Stimulated activated CD4-positive, alpha-beta T cell treated with anti-CD3 and anti-CD28 coated beads, Interleukin-2, amount 100 ng/mL, for 24 hours (primary cell): ENCODE data around the gene ACOT11.
"Not testable (repeated sequence)": the region's sequence is repeated elsewhere in the genome, so short reads cannot be mapped to it uniquely, and the experiment has no call there.

Experiments
- DNase-seq, 2 donors: peaks; one replicate each; pipeline ENCODE4 v3.0.0-alpha.2; 2020

Gene ACOT11

GRCh38 chr1:54611621-54612020, 63.6 kb downstream of the ACOT11 start:
- no peak for DNase-seq

GRCh38 chr1:54614024-54614423, 66.0 kb downstream of the ACOT11 start:
- no peak for DNase-seq

GRCh38 chr1:54614563-54614962, 66.5 kb downstream of the ACOT11 start:
- DNase-seq: no peak

- no peak for DNase-seq
Observed at GRCh38 chr1:54615531-54616279, 67.7 kb downstream of the ACOT11 start.

GRCh38 chr1:54619749-54620148, 71.7 kb downstream of the ACOT11 start:
- DNase-seq: no peak

- DNase-seq: no peak
Observed at GRCh38 chr1:54623216-54624007, 75.4 kb downstream of the ACOT11 start, which contains the start of gene FAM151A. Gene FAM151A (minus strand): TSS chr1:54623525. CDS start chr1:54623395, 130 bp downstream.

GRCh38 chr1:54624466-54625464, 76.7 kb downstream of the ACOT11 start:
- DNase-seq: no peak

GRCh38 chr1:54627196-54627595, 79.2 kb downstream of the ACOT11 start:
- no peak for DNase-seq

DNA sequence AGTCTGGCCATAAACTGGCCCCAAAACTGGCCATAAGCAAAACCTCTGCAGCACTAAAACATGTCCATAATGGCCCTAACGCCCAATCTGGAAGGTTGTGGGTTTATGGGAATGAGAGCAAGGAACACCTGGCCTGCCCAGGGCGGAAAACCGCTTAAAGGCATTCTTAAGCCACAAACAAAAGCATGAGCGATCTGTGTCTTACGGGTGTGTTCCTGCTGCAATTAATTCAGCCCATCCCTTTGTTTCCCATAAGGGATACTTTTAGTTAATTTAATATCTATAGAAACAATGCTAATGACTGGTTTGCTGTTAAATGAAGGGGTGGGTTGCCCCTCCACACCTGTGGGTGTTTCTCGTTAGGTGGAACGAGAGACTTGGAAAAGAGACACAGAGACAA, 87.8 kb downstream of the ACOT11 start:
- not testable (repeated sequence) for DNase-seq

DNA sequence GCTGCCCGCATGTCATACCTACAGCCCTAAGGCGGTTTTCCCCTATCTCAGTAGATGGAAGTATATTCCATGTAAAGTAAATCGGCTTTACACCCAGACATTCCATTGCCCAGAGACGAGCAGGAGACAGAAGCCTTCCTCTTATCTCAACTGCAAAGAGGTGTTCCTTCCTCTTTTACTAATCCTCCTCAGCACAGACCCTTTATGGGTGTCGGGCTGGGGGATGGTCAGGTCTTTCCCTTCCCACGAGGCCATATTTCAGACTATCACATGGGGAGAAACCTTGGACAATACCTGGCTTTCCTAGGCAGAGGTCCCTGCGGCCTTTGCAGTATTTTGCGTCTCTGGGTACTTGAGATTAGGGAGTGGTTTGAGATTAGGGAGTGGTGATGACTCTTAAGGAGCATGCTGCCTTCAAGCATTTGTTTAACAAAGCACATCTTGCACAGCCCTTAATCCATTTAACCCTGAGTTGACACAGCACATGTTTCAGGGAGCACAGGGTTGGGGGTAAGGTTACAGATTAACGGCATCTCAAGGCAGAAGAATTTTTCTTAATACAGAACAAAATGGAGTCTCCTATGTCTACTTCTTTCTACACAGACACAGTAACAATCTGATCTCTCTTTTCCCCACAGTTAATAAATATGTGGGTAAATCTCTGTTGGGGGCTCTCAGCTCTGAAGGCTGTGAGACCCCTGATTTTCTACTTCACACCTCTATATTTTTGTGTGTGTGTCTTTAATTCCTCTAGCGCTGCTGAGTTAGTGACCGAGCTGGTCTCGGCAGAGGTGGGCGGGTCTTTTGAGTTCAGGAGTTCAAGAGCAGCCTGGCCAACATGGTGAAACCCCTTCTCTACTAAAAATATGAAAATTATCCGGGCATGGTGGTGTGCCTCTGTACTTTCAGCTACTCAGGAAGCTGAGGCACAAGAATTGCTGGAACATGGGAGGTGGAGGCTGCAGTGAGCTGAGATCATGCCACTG, 88.7 kb downstream of the ACOT11 start:
- DNase-seq: not testable (repeated sequence)

DNA sequence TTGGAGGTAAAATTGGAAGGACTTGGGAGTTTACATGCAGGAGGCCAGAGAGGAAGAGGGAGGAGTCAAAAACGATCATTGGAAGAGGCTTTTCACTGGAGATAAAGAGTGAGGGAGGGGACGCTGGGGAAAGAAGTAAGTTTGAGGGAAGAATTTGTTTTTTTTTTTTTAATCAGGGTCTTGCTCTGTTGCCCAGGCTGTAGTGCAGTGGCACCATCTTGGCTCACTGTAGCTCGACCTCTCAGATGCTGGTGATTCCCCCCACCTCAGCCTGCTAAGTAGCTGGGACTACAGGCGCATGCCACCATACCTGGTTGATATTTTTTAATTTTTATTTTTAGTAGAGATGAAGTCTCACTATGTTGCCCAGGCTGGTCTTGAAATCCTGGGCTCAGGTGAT, 92.3 kb downstream of the ACOT11 start:
- DNase-seq: no peak

DNA sequence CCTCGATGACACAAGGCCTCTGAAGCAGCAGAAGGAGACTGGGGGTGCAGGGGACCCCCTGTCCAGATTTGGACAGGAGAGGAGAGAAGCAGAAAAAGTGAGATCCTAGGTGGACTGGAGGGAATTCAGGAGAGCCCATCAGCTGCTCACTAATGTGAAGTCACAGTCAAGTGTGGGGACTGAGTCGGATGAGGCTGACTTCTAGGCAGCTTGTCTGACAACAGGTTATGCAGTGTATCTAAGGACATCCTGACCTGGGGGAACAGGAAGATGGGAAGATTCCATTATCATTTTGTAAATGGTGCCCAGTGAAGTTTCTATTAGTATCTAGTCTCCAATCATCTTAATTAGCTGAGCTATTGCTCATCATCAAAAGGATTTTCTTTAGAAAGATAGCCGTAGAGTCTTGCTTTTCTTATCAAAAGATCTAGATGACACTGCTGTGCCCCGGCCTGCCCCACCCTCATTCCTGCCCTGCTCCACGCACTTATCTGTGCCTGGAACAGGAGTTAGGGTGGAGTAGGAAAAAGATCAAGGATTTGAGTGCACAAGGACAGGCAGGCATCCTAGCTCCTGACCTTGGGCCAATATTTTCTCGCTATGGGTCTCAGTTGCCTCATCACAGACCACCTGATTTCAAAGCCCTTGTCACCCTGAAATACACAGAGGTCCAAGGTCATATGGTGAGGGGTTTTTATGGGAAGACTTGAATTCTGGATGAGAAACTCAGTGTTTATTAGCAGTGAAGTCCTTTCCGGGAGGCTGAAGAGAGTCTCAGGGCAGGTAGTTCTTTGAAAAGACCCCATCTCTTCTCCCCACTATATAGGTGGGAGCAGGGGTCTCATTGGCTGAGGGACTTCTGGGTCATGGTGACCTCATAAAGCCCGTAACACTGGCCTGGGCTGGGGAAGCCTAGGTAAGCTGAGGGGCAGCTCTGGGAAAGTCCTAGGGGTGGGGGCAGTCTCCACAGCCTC, 93.1 kb downstream of the ACOT11 start, which contains the start of gene MROH7:
Gene MROH7 (plus strand): TSS at position 924 of the 974 bp plus-strand sequence. CDS start 11,141 bp downstream, outside the sequence.
- DNase-seq: no peak

- no peak for DNase-seq
Observed at GRCh38 chr1:54643736-54644135, 95.7 kb downstream of the ACOT11 start.

GRCh38 chr1:54645806-54646676, 98.0 kb downstream of the ACOT11 start:
- no peak for DNase-seq

DNA sequence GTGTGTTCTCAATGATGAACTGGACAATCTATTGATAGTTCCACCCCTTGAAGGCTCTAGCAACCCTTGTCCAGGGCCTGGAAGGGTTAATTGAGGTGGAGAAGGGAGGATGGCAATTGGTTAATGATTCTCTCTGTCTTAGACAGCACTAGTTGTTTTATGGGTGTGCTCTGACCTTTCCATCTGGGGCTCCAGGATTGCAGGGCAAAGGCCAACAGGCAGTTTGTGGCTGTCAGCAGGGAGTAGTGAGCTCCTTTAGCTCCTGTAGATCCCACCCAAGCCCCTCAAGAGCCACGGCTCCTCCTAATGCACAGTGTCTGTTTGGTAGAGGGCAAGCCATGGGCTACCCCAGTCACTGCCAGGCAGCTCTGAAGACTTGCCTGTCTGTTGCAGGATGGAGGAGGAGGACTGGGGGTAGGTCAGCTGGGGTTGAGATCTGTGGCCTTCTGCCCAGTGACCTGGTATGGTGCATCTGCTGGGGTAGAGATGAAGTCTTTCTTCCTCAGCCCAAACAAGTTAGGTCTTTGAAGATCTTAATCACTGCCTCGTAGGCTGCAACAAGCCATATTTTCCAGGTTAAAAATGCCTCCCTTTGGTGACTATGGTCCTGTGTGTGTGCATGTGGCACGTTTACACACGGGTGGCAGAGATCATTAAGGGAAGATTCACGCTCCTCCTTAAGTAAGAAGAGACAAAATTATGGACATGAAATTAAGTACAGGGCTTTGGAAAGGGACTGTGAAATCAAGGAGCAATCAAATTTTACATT, 101.3 kb downstream of the ACOT11 start:
- no peak for DNase-seq

DNA sequence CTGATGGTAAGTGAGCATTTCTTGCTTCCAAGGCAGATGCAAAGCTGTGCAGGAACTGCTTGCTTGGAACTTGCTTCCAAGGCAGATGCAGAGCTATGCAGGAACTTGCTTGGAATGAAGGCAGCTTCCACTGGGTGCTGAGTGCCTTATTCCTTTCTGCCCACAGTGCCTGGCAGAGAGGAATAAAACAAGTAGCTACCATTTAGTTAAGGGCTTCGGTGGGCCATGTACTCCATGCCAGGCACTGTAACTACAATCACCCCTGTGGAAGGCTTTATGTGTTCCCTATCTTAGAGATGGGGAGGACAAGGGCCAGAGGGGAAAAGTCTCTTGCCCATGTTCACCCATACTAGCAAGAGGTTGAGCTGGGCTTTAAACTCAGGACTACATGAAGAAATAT, 101.9 kb downstream of the ACOT11 start:
- no peak for DNase-seq

- DNase-seq: no peak
Observed at GRCh38 chr1:54650417-54650816, 102.4 kb downstream of the ACOT11 start.

DNA sequence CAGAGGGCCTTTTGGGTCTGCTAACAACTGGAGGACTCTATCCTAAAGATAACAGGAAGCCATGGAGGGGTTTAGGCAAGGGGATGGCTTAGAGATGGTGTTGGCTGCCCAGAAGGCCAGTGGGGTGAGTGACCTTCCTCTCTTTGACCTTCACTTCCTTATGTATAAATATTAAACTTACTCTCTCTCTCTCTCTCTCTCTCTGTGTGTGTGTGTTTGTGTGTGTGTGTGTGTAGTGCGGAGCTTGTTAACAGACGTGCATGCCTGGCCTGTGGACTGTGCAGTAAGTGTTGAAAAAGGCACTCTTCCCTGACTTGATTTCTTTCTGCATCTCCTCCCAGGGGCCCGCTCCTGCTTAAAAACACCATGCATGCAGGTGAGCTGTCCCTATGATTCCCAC, 103.6 kb downstream of the ACOT11 start:
- no peak for DNase-seq
